LNCAP (cell line): ENCODE results near the gene EML6.

Experiments used
- TF ChIP-seq, protein P1 (sequence below): fragments of 450-650 bp; IDR thresholded peaks from 2 replicates; pipeline ENCODE4 v1.5.1; 2017; ENCODE audit warnings: mild to moderate bottlenecking

Gene EML6

DNA sequence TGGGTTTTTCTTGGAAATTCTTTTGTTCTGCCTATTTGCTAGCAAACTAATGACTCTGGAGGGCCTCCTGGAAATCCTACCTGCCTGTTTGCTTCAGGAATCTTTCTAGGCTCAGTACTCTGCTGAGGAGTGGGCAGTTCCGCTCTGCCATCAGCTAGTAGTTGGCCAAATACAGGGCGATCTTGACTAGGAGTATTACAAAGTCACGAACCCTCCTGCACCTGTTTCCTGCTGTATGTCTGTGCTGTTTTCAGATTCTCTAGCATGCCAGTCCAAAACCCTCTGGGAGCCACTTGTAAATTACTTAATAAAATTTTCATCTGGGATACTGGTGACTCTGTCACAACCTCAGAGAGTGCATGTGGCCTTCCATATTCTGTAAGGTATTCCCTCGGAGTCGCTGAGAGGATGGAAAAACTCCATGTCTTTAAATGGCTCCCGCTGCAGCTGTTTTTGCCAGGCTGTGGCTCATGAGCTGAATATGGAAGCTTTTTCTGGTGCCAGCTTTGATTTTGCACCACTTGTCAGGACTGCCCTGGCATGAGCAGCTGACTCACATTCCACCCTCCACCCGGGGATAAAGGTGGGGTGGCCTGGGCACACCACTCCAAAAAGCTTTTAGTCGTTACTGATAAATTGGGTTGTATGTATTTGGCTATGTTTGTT, 203.8 kb downstream of the EML6 start:
- TF ChIP-seq, protein P1, sequence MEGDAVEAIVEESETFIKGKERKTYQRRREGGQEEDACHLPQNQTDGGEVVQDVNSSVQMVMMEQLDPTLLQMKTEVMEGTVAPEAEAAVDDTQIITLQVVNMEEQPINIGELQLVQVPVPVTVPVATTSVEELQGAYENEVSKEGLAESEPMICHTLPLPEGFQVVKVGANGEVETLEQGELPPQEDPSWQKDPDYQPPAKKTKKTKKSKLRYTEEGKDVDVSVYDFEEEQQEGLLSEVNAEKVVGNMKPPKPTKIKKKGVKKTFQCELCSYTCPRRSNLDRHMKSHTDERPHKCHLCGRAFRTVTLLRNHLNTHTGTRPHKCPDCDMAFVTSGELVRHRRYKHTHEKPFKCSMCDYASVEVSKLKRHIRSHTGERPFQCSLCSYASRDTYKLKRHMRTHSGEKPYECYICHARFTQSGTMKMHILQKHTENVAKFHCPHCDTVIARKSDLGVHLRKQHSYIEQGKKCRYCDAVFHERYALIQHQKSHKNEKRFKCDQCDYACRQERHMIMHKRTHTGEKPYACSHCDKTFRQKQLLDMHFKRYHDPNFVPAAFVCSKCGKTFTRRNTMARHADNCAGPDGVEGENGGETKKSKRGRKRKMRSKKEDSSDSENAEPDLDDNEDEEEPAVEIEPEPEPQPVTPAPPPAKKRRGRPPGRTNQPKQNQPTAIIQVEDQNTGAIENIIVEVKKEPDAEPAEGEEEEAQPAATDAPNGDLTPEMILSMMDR, result no peak

DNA sequence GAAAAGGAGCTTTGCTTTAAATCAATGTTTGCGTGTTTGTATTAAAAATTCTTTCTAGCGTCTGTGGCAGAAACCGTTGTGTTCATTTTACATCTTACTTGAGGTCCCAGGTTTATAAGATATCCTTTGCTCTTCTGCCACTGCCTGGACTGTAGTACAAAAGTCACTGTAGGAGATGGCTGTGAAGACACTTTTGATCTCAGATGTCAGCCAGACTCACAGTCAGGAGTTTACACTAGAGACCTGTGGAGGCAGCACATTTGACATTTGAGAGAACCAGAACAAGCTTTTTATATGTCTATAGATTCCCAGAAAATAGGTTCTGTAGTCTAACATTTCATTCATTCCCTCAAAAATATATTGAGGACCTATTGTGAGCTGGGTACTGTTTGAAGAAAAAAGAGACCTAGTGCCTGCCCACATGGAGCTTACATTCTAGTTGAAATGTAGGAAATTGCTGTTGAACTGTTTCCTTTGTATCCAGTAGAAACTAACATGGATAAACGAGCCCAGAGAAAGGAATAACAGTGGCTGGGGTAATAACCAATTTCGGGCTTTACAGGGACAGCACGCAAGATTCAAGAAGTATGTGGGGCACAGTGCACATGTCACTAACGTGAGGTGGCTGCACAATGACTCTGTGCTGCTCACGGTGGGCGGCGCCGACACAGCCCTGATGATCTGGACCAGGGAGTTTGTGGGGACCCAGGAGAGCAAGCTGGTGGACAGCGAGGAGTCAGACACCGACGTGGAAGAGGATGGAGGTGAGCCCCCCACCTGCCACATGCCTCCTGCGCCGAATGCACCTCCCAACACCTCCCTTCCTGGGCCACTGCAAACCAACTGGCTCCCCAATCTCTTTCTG, 204.5 kb downstream of the EML6 start:
- TF ChIP-seq, protein P1, result no peak

DNA sequence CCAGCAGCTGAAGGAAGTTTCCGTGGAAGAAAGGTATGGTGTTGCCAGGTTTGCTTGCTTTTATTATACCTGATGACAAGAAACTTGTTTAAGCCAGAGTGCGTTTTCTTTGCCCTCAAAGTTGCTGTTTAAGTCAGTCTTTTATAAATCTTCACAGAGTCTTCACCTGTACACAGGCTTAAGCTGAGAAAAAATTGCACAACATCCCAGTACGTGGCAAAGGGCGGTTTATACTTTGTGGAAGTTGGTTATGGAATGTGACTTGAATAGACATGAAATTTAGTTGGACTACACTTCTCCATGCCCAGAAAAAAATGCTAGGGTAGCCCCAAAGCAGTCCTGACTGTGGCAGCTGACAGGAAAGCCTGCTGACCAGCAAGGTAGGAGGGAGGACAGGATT, 205.3 kb downstream of the EML6 start:
- TF ChIP-seq, protein P1, result no peak

DNA sequence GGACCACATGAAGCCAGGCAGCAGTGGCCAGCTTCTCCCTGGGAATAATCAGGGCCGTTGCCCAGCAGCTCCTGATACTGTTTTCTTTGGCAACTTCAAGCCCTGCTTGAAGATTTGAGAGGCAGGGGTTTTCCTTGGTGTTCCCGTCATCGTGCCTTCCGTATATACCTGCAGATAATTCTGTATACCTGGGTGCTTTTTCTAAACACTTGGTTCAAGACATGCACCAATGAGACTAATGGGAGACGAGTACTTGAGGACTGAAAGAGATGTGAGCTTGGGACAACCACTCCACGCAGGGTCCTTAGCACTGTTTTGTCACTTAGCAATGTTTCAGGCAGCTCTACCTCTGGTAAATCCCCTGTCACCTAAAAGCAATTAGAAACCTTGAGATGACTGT, 208.0 kb downstream of the EML6 start:
- TF ChIP-seq, protein P1, result no peak

DNA sequence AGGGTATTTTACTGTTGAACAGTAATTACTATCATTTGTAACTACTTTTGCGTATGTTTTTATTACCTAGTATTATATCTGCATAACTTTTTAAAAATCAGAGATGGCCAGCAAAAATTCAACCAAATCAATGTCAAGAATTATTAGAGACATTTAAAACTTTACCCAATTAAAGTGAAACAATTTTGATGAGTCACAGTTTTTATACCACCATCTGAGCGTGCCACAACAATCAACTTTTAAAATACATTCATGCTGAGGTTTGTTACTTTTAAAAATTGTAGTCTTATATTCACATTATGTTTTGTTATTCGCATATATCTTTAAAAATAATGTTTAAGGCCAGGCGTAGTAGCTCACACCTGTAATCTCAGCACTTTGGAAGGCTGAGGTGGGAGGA, 211.9 kb downstream of the EML6 start:
- TF ChIP-seq, protein P1, result no peak

DNA sequence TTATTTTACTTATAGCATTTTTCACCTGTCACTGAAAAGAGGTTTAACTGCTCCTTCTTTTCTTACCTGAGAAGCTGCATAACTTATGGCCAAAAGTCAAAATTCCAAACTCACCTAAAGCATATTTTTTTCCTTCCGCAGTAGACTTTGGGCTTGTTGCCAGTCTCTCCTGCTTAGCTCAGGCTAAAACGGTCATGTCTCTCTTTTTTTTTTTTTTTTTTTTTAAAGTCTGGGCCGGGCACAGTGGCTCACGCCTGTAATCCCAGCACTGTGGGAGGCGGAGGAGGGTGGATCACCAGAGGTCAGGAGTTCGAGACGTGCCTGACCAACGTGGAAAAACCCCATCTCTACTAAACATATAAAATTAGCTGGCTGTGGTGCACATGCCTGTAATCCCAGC, 213.3 kb downstream of the EML6 start:
- TF ChIP-seq, protein P1, result no peak

DNA sequence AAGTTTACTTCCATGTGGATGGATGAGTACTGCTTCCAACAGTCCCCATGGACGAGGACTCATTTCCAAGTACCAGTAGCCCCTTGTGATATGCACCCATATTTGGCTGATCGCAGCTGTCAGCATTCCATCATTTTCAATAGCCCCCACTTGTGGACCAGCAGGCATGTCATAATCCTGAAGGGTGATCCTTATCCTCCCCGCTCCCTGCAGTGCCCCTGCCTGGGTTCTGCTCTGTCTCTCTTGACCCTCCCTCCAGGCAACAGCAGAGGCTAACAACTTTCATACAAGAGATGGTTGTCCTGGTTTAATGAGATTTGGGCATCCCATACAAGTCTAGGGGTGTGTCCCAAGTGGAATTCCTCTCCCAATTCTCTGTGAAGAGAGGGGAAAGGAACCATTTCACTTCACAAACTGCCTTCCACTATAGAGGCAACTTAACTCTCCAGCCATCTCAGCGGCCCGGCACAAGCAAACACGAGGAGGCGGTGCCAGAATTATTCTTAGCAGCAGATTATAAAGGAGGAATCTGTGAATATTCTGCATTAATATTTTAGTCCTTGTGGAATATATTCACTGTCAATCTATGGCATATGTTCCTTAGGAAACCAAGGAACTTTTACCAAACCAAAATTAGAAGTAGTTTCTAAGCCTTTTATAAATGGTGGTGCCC, 216.1 kb downstream of the EML6 start:
- TF ChIP-seq, protein P1, result no peak
